Transverse colon (tissue), 4 donors: ENCODE results near the gene MSANTD2.

Experiments used
- POLR2A ChIP-seq: fragments of 450-650 bp; IDR thresholded peaks from one replicate; pipeline ENCODE4 v1.6.1; 2016; ENCODE audit warnings: antibody characterized with exemption, mild to moderate bottlenecking, moderate library complexity
- POLR2AphosphoS5 ChIP-seq, 3 donors: sonication (generic); formaldehyde crosslinking; IDR thresholded peaks; one replicate each; pipeline ENCODE4 v1.6.1; 2016; ENCODE audit warnings: antibody characterized with exemption in 3 of 3
- TF ChIP-seq, protein P1 (sequence below), 5 experiments: fragments of 200-600 bp in 3 of 5; fragments of 450-650 bp in 2 of 5; sonication (generic) in 3 of 5; IDR thresholded peaks; 1 replicate in 2 of 5; 2 replicates in 3 of 5; pipeline ENCODE4 v1.5.1; 2016 to 2017; ENCODE audit warnings: antibody characterized with exemption in 5 of 5, inconsistent platforms in 3 of 5, mild to moderate bottlenecking in 2 of 5, moderate library complexity in 1 of 5

DNA sequence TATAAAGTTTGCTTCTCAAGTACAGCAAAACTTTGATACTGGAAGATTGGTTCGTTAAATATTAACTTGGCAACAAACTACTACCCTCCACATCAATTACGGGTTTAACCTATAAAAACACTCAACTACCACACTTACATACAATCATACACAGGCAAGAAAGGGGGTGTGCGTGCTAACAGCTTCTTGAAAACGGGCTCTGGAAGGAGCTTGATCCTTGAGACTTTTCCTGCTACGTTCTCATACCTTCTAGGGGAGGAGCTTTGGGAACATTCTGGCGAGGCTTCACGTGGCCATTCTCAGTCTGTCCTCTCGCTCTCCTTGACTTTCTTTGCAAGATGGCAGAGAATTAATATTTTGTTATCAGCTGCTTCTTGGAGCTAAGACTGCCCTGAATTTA is 31.3 kb downstream of the MSANTD2 start:
- no peak for TF ChIP-seq POLR2A
- TF ChIP-seq, protein P1, sequence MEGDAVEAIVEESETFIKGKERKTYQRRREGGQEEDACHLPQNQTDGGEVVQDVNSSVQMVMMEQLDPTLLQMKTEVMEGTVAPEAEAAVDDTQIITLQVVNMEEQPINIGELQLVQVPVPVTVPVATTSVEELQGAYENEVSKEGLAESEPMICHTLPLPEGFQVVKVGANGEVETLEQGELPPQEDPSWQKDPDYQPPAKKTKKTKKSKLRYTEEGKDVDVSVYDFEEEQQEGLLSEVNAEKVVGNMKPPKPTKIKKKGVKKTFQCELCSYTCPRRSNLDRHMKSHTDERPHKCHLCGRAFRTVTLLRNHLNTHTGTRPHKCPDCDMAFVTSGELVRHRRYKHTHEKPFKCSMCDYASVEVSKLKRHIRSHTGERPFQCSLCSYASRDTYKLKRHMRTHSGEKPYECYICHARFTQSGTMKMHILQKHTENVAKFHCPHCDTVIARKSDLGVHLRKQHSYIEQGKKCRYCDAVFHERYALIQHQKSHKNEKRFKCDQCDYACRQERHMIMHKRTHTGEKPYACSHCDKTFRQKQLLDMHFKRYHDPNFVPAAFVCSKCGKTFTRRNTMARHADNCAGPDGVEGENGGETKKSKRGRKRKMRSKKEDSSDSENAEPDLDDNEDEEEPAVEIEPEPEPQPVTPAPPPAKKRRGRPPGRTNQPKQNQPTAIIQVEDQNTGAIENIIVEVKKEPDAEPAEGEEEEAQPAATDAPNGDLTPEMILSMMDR (IDR thresholded peaks at IDR 0.05), result no peak
- no peak for TF ChIP-seq POLR2AphosphoS5 (IDR thresholded peaks at IDR 0.05)
